ENCODE measurements around the gene ARL10.
A peak's percentile ranks its signal among the peaks of the same experiment; 100 is the strongest.

Gene ARL10

GRCh38 chr5:176342766-176343458, 22.4 kb upstream of the ARL10 start:
- Histone ChIP-seq H3K36me3 (ENCODE audit: control insufficient read depth, insufficient read depth, low read length) (peaks cover 12% of the 10 kb centered on the region; the same call in 1 of the 2 replicates), H3K27ac (ENCODE audit: low read length) (no peak overlapping the region), H3K4me1 (ENCODE audit: control insufficient read depth, insufficient read depth, low read length) (no peaks in the 10 kb centered on the region), H3K27me3 (ENCODE audit: control insufficient read depth, insufficient read depth, low read length) (no peaks in the 10 kb centered on the region), H3K9me3 (ENCODE audit: control insufficient read depth, insufficient read depth, low read length) (no peaks in the 10 kb centered on the region), H3K4me3 (ENCODE audit: low read length) (no peak overlapping the region)
- no peak for DNase-seq (ENCODE audit: low read depth, low spot score)
- no CpG with 5 or more reads among the region's 2 CpGs for WGBS (ENCODE audit: insufficient coverage, insufficient read length)

GRCh38 chr5:176350416-176350815, 14.9 kb upstream of the ARL10 start:
- Histone ChIP-seq H3K27ac (ENCODE audit: low read length) (no peak overlapping the region), H3K27me3 (ENCODE audit: control insufficient read depth, insufficient read depth, low read length) (no peaks in the 10 kb centered on the region), H3K9me3 (ENCODE audit: control insufficient read depth, insufficient read depth, low read length) (no peaks in the 10 kb centered on the region), H3K4me1 (ENCODE audit: control insufficient read depth, insufficient read depth, low read length) (no peaks in the 10 kb centered on the region), H3K36me3 (ENCODE audit: control insufficient read depth, insufficient read depth, low read length) (peaks cover 29% of the 10 kb centered on the region), H3K4me3 (ENCODE audit: low read length) (no peak overlapping the region)
- DNase-seq (ENCODE audit: low read depth, low spot score): no peak
- no CpG with 5 or more reads among the region's 8 CpGs for WGBS (ENCODE audit: insufficient coverage, insufficient read length)

GRCh38 chr5:176352116-176352878, 13.0 kb upstream of the ARL10 start:
- Histone ChIP-seq H3K9me3 (ENCODE audit: control insufficient read depth, insufficient read depth, low read length) (no peaks in the 10 kb centered on the region), H3K36me3 (ENCODE audit: control insufficient read depth, insufficient read depth, low read length) (peaks cover 27% of the 10 kb centered on the region), H3K27ac (ENCODE audit: low read length) (no peak overlapping the region), H3K4me1 (ENCODE audit: control insufficient read depth, insufficient read depth, low read length) (no peaks in the 10 kb centered on the region), H3K27me3 (ENCODE audit: control insufficient read depth, insufficient read depth, low read length) (no peaks in the 10 kb centered on the region), H3K4me3 (ENCODE audit: low read length) (no peak overlapping the region)
- WGBS (ENCODE audit: insufficient coverage, insufficient read length): no CpG with 5 or more reads among the region's 5 CpGs
- no peak for DNase-seq (ENCODE audit: low read depth, low spot score)

GRCh38 chr5:176353533-176353932, 11.8 kb upstream of the ARL10 start:
- WGBS (ENCODE audit: insufficient coverage, insufficient read length): no CpG with 5 or more reads among the region's 4 CpGs
- DNase-seq (ENCODE audit: low read depth, low spot score): no peak
- Histone ChIP-seq H3K9me3 (ENCODE audit: control insufficient read depth, insufficient read depth, low read length) (no peaks in the 10 kb centered on the region), H3K4me3 (ENCODE audit: low read length) (no peak overlapping the region), H3K27ac (ENCODE audit: low read length) (no peak overlapping the region), H3K4me1 (ENCODE audit: control insufficient read depth, insufficient read depth, low read length) (no peaks in the 10 kb centered on the region), H3K27me3 (ENCODE audit: control insufficient read depth, insufficient read depth, low read length) (no peaks in the 10 kb centered on the region), H3K36me3 (ENCODE audit: control insufficient read depth, insufficient read depth, low read length) (peaks cover 22% of the 10 kb centered on the region)

- H3K27ac ChIP-seq (ENCODE audit: low read length): no peak overlapping the region
- no peak for DNase-seq (ENCODE audit: low read depth, low spot score)
- no peaks in the 10 kb centered on the region for H3K9me3 ChIP-seq (ENCODE audit: control insufficient read depth, insufficient read depth, low read length)
- no peaks in the 10 kb centered on the region for H3K27me3 ChIP-seq (ENCODE audit: control insufficient read depth, insufficient read depth, low read length)
- WGBS (ENCODE audit: insufficient coverage, insufficient read length): no CpG with 5 or more reads among the region's 16 CpGs
- H3K4me3 ChIP-seq (ENCODE audit: low read length): no peak overlapping the region
- H3K36me3 ChIP-seq (ENCODE audit: control insufficient read depth, insufficient read depth, low read length): peaks cover 15% of the 10 kb centered on the region
- H3K4me1 ChIP-seq (ENCODE audit: control insufficient read depth, insufficient read depth, low read length): no peaks in the 10 kb centered on the region
Observed at GRCh38 chr5:176355400-176356178, 9.7 kb upstream of the ARL10 start.

- peaks cover 15% of the 10 kb centered on the region for H3K36me3 ChIP-seq (ENCODE audit: control insufficient read depth, insufficient read depth, low read length)
- no peaks in the 10 kb centered on the region for H3K27me3 ChIP-seq (ENCODE audit: control insufficient read depth, insufficient read depth, low read length)
- no peak overlapping the region for H3K27ac ChIP-seq (ENCODE audit: low read length)
- H3K4me3 ChIP-seq (ENCODE audit: low read length): no peak overlapping the region
- WGBS (ENCODE audit: insufficient coverage, insufficient read length): no CpG with 5 or more reads among the region's 3 CpGs
- DNase-seq (ENCODE audit: low read depth, low spot score): no peak
- H3K4me1 ChIP-seq (ENCODE audit: control insufficient read depth, insufficient read depth, low read length): no peaks in the 10 kb centered on the region
- H3K9me3 ChIP-seq (ENCODE audit: control insufficient read depth, insufficient read depth, low read length): no peaks in the 10 kb centered on the region
Observed at GRCh38 chr5:176356179-176356566, 9.1 kb upstream of the ARL10 start.

GRCh38 chr5:176359658-176360057, 5.6 kb upstream of the ARL10 start:
- no peak overlapping the region for H3K4me3 ChIP-seq (ENCODE audit: low read length)
- WGBS (ENCODE audit: insufficient coverage, insufficient read length): no CpG with 5 or more reads among the region's 4 CpGs
- no peak for DNase-seq (ENCODE audit: low read depth, low spot score)
- peaks cover 6% of the 10 kb centered on the region for H3K36me3 ChIP-seq (ENCODE audit: control insufficient read depth, insufficient read depth, low read length)
- peaks cover 3% of the 10 kb centered on the region; the same call in 1 of the 2 replicates for H3K27me3 ChIP-seq (ENCODE audit: control insufficient read depth, insufficient read depth, low read length)
- H3K4me1 ChIP-seq (ENCODE audit: control insufficient read depth, insufficient read depth, low read length): no peaks in the 10 kb centered on the region
- H3K9me3 ChIP-seq (ENCODE audit: control insufficient read depth, insufficient read depth, low read length): no peaks in the 10 kb centered on the region
- H3K27ac ChIP-seq (ENCODE audit: low read length): no peak overlapping the region

GRCh38 chr5:176360894-176361436, 4.3 kb upstream of the ARL10 start:
- H3K4me1 ChIP-seq (ENCODE audit: control insufficient read depth, insufficient read depth, low read length): no peaks in the 10 kb centered on the region
- DNase-seq (ENCODE audit: low read depth, low spot score): no peak
- H3K27ac ChIP-seq (ENCODE audit: low read length): no peak overlapping the region
- no peaks in the 10 kb centered on the region for H3K9me3 ChIP-seq (ENCODE audit: control insufficient read depth, insufficient read depth, low read length)
- peaks cover 8% of the 10 kb centered on the region for H3K27me3 ChIP-seq (ENCODE audit: control insufficient read depth, insufficient read depth, low read length)
- H3K4me3 ChIP-seq (ENCODE audit: low read length): peak overlapping the region; percentile 73
- peaks cover 2% of the 10 kb centered on the region; the same call in 1 of the 2 replicates for H3K36me3 ChIP-seq (ENCODE audit: control insufficient read depth, insufficient read depth, low read length)
- WGBS (ENCODE audit: insufficient coverage, insufficient read length): no CpG with 5 or more reads among the region's 27 CpGs

GRCh38 chr5:176361437-176362232, 3.7 kb upstream of the ARL10 start, which contains the start of gene KIAA1191:
TSS of gene KIAA1191 (minus strand) at chr5:176361764. CDS start at chr5:176359508, 2,256 bp downstream.
- Histone ChIP-seq H3K27me3 (ENCODE audit: control insufficient read depth, insufficient read depth, low read length) (peaks cover 12% of the 10 kb centered on the region), H3K36me3 (ENCODE audit: control insufficient read depth, insufficient read depth, low read length) (no peaks in the 10 kb centered on the region; the same call in 1 of the 2 replicates), H3K4me1 (ENCODE audit: control insufficient read depth, insufficient read depth, low read length) (0 out of 2 replicates have a peak, but pooled peaks cover 3% of the 10 kb centered on the region), H3K9me3 (ENCODE audit: control insufficient read depth, insufficient read depth, low read length) (no peaks in the 10 kb centered on the region), H3K4me3 (ENCODE audit: low read length) (peak within 1 kb of the TSS; percentile 73), H3K27ac (ENCODE audit: low read length) (no peak within 1 kb of the TSS)
- DNase-seq (ENCODE audit: low read depth, low spot score): no peak
- no CpG with 5 or more reads among the region's 56 CpGs for WGBS (ENCODE audit: insufficient coverage, insufficient read length)
